Esophagus squamous epithelium (tissue), 5 donors: ENCODE measurements around the gene SLC9A1. TPM values are rescaled to one million over a fixed set of nuclear protein-coding genes. Genes with fewer than 3 reads are reported as not detected.

Source experiments
- DNase-seq: peaks from one replicate; lab custom pipeline; 2025; lab: John Stamatoyannopoulos, UW
- H3K27ac ChIP-seq, 4 donors: fragments of 200-600 bp; sonication (generic); one replicate each; pipeline ENCODE4 v1.5.1; 2016 to 2019; ENCODE audit warnings: mild to moderate bottlenecking in 1 of 4
- H3K27me3 ChIP-seq, 4 donors: fragments of 200-600 bp; sonication (generic); 1 replicate in 3 of 4; 2 replicates in 1 of 4; pipeline versions ENCODE4 v1.5.1 to v1.6.0; 2017 to 2021; ENCODE audit warnings: antibody characterized with exemption in 1 of 4
- H3K36me3 ChIP-seq, 3 donors: fragments of 200-600 bp; sonication (generic); one replicate each; pipeline ENCODE4 v1.5.1; 2016 to 2019
- H3K4me1 ChIP-seq, 3 donors: fragments of 200-600 bp; sonication (generic); one replicate each; pipeline ENCODE4 v1.5.1; 2017 to 2019
- H3K4me3 ChIP-seq, 4 donors: fragments of 200-600 bp; sonication (generic); 1 replicate in 3 of 4; 2 replicates in 1 of 4; pipeline ENCODE4 v1.5.1; 2016 to 2019; ENCODE audit warnings: mild to moderate bottlenecking in 2 of 4, moderate library complexity in 1 of 4
- H3K9me3 ChIP-seq, 3 donors: fragments of 200-600 bp; sonication (generic); one replicate each; pipeline ENCODE4 v1.5.1; 2016 to 2019
- CTCF ChIP-seq, 6 experiments: fragments of 450-650 bp in 4 of 6; fragments of 200-600 bp in 2 of 6; sonication (generic) in 2 of 6; IDR thresholded peaks; one replicate each; pipeline ENCODE4 v1.5.1; 2016 to 2019; ENCODE audit warnings: antibody characterized with exemption in 6 of 6, mild to moderate bottlenecking in 4 of 6, moderate library complexity in 4 of 6
- POLR2A ChIP-seq, 4 donors: fragments of 450-650 bp; IDR thresholded peaks; one replicate each; pipeline ENCODE4 v1.6.1; 2017; ENCODE audit warnings: antibody characterized with exemption in 4 of 4, mild to moderate bottlenecking in 4 of 4, moderate library complexity in 3 of 4
- WGBS, 2 donors: methylation state at CpG; one replicate each; pipeline ENCODE4 v1.1.5; 2018; 5-methylcytosine and 5-hydroxymethylcytosine counted together
- intact Hi-C: fragments of 100-400 bp; cut with DNase I; formaldehyde crosslinking; loops from one replicate; pipeline ENCODE4 v1.15.0; 2022
- total RNA-seq, 4 donors: library from RNA; depleted of rRNA; stranded (reverse); fragments of >200 nt; gene quantifications; one replicate each; pipeline ENCODE4 v1.1.0, GENCODE V29; 2016
- donor health status: DM: yes; HTN: yes; CAD: no.

Gene SLC9A1
- total RNA-seq, 4 donors from 2014 or later, result 11.4 to 18.8 (median 16.6) TPM

- Histone ChIP-seq H3K4me3 (no peak overlapping the region), H3K27ac (peak overlapping the region in 2 of 4 donors; percentile 51 to 73), H3K36me3 (peaks cover 0 to 6% (median 0%) of the 10 kb centered on the region in 3 donors), H3K9me3 (no peaks in the 10 kb centered on the region), H3K4me1 (peaks cover 48 to 84% (median 63%) of the 10 kb centered on the region in 3 donors), H3K27me3 (no peaks in the 10 kb centered on the region)
- intact Hi-C loops, result no loop called here
- no peak for DNase-seq
- WGBS, 2 donors, result 31 to 61% methylated on average over 4 of the region's 6 CpGs
- TF ChIP-seq CTCF (IDR thresholded peaks at IDR 0.05) (no peak), POLR2A (IDR thresholded peaks at IDR 0.05) (no peak)
Measured at GRCh38 chr1:27138927-27139326, 16.0 kb downstream of the SLC9A1 start.

GRCh38 chr1:27138368-27138767 lies 16.6 kb downstream of the SLC9A1 start:
- H3K4me3 ChIP-seq, result no peak overlapping the region
- no peaks in the 10 kb centered on the region for H3K9me3 ChIP-seq
- H3K4me1 ChIP-seq, result peaks cover 45 to 78% (median 58%) of the 10 kb centered on the region in 3 donors
- H3K27ac ChIP-seq, result peak overlapping the region in 2 of 4 donors; percentile 51 to 73
- DNase-seq, result no peak
- WGBS, 2 donors, result 75 to 80% methylated on average over 3 to 4 of the region's 10 CpGs
- intact Hi-C loops, result no loop called here
- H3K36me3 ChIP-seq, result peaks cover 0 to 12% (median 0%) of the 10 kb centered on the region in 3 donors
- no peak for TF ChIP-seq POLR2A (IDR thresholded peaks at IDR 0.05)
- TF ChIP-seq CTCF (IDR thresholded peaks at IDR 0.05), result no peak
- H3K27me3 ChIP-seq, result no peaks in the 10 kb centered on the region

- DNase-seq, result no peak
- no peak for TF ChIP-seq CTCF (IDR thresholded peaks at IDR 0.05)
- TF ChIP-seq POLR2A (IDR thresholded peaks at IDR 0.05), result no peak
- Histone ChIP-seq H3K9me3 (no peaks in the 10 kb centered on the region), H3K4me1 (peaks cover 44 to 70% (median 52%) of the 10 kb centered on the region in 3 donors), H3K27ac (peak overlapping the region; percentile 46 to 85 (median 62)), H3K36me3 (peaks cover 0 to 12% (median 0%) of the 10 kb centered on the region in 3 donors), H3K27me3 (no peaks in the 10 kb centered on the region), H3K4me3 (no peak overlapping the region)
- intact Hi-C loops, result no loop called here
- 67 to 84% methylated on average over 4 to 6 of the region's 11 CpGs for WGBS, 2 donors
Measured at GRCh38 chr1:27137544-27138075, 17.3 kb downstream of the SLC9A1 start.

- H3K27ac ChIP-seq, result peak overlapping the region; percentile 46 to 85 (median 62)
- peak overlapping the region in 1 of 4 donors; percentile 32 for H3K4me3 ChIP-seq
- TF ChIP-seq POLR2A (IDR thresholded peaks at IDR 0.05), result no peak
- TF ChIP-seq CTCF (IDR thresholded peaks at IDR 0.05), result no peak
- peak; percentile 63 for DNase-seq
- H3K4me1 ChIP-seq, result peaks cover 39 to 65% (median 46%) of the 10 kb centered on the region in 3 donors
- no peaks in the 10 kb centered on the region for H3K9me3 ChIP-seq
- peaks cover 0 to 12% (median 0%) of the 10 kb centered on the region in 3 donors for H3K36me3 ChIP-seq
- intact Hi-C loops, result no loop called here
- no peaks in the 10 kb centered on the region for H3K27me3 ChIP-seq
- WGBS, 2 donors, result 56 to 59% methylated on average over 7 of the region's 11 CpGs
Measured at GRCh38 chr1:27136998-27137542, 17.9 kb downstream of the SLC9A1 start.

- no peak for DNase-seq
- intact Hi-C loops, result no loop called here
- H3K36me3 ChIP-seq, result peaks cover 0 to 12% (median 0%) of the 10 kb centered on the region in 3 donors
- no peaks in the 10 kb centered on the region for H3K9me3 ChIP-seq
- no peak for TF ChIP-seq POLR2A (IDR thresholded peaks at IDR 0.05)
- TF ChIP-seq CTCF (IDR thresholded peaks at IDR 0.05), result no peak
- WGBS, 2 donors, result 68 to 75% methylated on average over 2 of the region's 3 CpGs
- peak overlapping the region in 3 of 4 donors; percentile 46 to 85 (median 73) for H3K27ac ChIP-seq
- no peaks in the 10 kb centered on the region for H3K27me3 ChIP-seq
- H3K4me3 ChIP-seq, result no peak overlapping the region
- H3K4me1 ChIP-seq, result peaks cover 34 to 56% (median 39%) of the 10 kb centered on the region in 3 donors
Measured at GRCh38 chr1:27136236-27136551, 18.7 kb downstream of the SLC9A1 start.
